GM20000 (cell line): ENCODE measurements around the gene PFKL.

Source experiments
- DNase-seq: peaks from one replicate; pipeline ENCODE4 v3.0.0; 2012; ENCODE audit warnings: low spot score
- CTCF ChIP-seq: IDR thresholded peaks from 2 replicates; pipeline ENCODE4 v1.5.1; 2012; ENCODE audit warnings: mild to moderate bottlenecking, control low read depth; ENCODE audit errors: extremely low read depth, missing control alignments

PFKL gene

GRCh38 chr21:44371596-44371995 lies 71.7 kb downstream of the PFKL start:
- TF ChIP-seq CTCF: no peak
- DNase-seq: no peak

- no peak for DNase-seq
- TF ChIP-seq CTCF: no peak
Observed at GRCh38 chr21:44372616-44373015, 72.8 kb downstream of the PFKL start.

- TF ChIP-seq CTCF: no peak
- DNase-seq: no peak
Observed at GRCh38 chr21:44374601-44375280, 74.9 kb downstream of the PFKL start.

- DNase-seq: no peak
- no peak for TF ChIP-seq CTCF
Observed at GRCh38 chr21:44375281-44375651, 75.4 kb downstream of the PFKL start.

- DNase-seq: no peak
Observed at GRCh38 chr21:44375761-44376241, 75.9 kb downstream of the PFKL start.

GRCh38 chr21:44376606-44377005 lies 76.8 kb downstream of the PFKL start:
- no peak for DNase-seq
- no peak for TF ChIP-seq CTCF

More at GRCh38 chr21:44375761-44376241, 75.9 kb downstream of the PFKL start:
- TF ChIP-seq CTCF: no peak
